Muscle layer of colon (tissue), 2 donors: ENCODE data around the gene MERTK.
"Not testable (repeated sequence)": the region's sequence is repeated elsewhere in the genome, so short reads cannot be mapped to it uniquely, and the experiment has no call there.

Experiments
- H3K27ac ChIP-seq: one replicate; pipeline ENCODE4 v1.7.0; 2013; ENCODE audit warnings: low read depth, mild to moderate bottlenecking, low read length, moderate library complexity
- H3K27me3 ChIP-seq, 2 donors: one replicate each; pipeline ENCODE4 v1.7.0; 2013; ENCODE audit warnings: low read length in 2 of 2, mild to moderate bottlenecking in 2 of 2; ENCODE audit not compliant: insufficient read depth in 2 of 2, control insufficient read depth in 1 of 2
- H3K36me3 ChIP-seq: one replicate; pipeline ENCODE4 v1.7.0; 2013; ENCODE audit warnings: mild to moderate bottlenecking, low read length; ENCODE audit not compliant: insufficient read depth
- H3K4me1 ChIP-seq: one replicate; pipeline ENCODE4 v1.7.0; 2013; ENCODE audit warnings: mild to moderate bottlenecking, low read length; ENCODE audit not compliant: insufficient read depth
- H3K4me3 ChIP-seq, 2 donors: one replicate each; pipeline ENCODE4 v1.7.0; 2013; ENCODE audit warnings: low read length in 2 of 2, low read depth in 1 of 2, mild to moderate bottlenecking in 1 of 2, moderate library complexity in 1 of 2
- H3K9ac ChIP-seq: one replicate; pipeline ENCODE4 v1.7.0; 2013; ENCODE audit warnings: low read length
- H3K9me3 ChIP-seq: one replicate; pipeline ENCODE4 v1.7.0; 2013; ENCODE audit warnings: mild to moderate bottlenecking, low read length
- donor health status: abdominal sarcoma.
- donor health status: Adenocarcinoma of cecum.

MERTK gene

DNA sequence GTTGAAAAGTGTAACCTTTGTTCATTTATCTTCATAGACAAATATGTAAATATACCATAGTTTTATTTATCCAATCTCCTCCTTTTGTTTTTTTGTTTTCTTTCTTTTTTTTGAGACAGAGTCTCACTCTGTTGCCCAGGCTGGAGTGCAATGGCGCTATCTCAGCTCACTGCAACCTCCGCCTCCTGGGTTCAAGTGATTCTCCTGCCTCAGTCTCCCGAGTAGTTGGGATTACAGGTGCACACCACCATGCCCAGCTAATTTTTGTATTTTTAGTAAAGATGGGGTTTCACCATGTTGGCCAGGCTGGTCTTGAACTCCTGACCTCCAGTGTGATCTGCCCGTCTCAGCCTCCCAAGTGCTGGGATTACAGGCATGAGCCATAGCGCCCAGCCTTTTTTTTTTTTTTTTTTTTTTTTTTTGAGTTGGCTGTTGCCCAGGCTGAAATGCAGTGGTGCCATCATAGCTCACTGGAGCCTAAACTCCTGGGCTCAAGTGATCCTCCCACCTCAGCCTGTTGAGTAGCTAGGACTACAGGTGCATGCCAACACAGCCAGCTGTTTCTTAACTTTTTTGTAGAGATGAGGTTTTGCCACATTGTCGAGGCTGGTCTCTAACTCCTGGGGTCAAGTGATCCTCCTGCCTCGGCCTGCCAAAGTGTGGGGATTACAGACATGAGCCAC, 13.0 kb downstream of the MERTK start:
- H3K4me1 ChIP-seq = peaks cover 33% of the 10 kb centered on the region
- not testable (repeated sequence) for H3K9me3 ChIP-seq, H3K27me3 ChIP-seq, H3K27ac ChIP-seq, H3K9ac ChIP-seq, H3K36me3 ChIP-seq, H3K4me3 ChIP-seq

DNA sequence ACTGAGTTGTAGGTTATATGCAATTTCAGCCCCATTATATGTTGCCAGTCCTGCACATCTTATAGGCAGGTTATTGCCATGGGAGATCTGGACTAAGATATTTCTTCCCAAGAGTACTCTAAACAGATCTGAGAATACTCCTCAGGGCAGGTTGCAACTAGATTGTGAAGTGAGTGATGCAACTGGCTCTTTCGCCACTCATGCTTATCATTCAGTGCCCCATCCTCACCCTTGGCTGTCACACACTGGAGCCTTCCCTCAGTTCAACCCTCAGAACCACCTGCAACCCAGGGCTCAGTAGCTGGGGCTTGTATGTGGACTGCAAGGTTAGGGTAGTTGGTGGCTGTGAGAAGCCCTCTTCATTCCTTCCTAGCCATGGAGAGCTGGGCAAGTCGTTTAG, 14.1 kb downstream of the MERTK start:
- Histone ChIP-seq H3K36me3 (no peaks in the 10 kb centered on the region), H3K27me3 (no peaks in the 10 kb centered on the region), H3K4me1 (peaks cover 27% of the 10 kb centered on the region), H3K27ac (no peak overlapping the region), H3K9me3 (no peaks in the 10 kb centered on the region), H3K4me3 (no peak overlapping the region), H3K9ac (no peak overlapping the region)

DNA sequence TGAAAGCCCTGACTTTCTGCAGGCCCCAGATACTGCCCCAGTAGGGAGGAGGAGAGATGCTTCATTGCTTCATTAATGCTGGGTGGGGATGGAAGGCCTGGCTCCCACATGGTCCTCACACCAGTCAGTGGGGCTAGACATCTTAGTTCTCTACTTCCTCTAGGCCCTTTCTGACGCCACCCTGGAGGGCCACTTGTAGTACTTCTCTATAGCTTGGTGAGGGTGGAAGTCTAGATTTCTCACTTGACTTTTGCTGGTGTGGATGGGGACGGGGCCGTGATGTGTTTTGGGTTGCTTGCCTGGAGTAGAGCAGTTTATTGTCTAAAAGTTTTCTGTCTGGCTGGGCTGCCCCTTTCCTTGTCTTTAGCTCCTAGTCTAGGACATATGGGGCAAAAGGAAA, 18.7 kb downstream of the MERTK start:
- H3K9me3 ChIP-seq = no peaks in the 10 kb centered on the region
- H3K27me3 ChIP-seq = no peaks in the 10 kb centered on the region
- H3K9ac ChIP-seq = no peak overlapping the region
- no peak overlapping the region for H3K4me3 ChIP-seq
- no peaks in the 10 kb centered on the region for H3K36me3 ChIP-seq
- H3K27ac ChIP-seq = no peak overlapping the region
- H3K4me1 ChIP-seq = peaks cover 4% of the 10 kb centered on the region

DNA sequence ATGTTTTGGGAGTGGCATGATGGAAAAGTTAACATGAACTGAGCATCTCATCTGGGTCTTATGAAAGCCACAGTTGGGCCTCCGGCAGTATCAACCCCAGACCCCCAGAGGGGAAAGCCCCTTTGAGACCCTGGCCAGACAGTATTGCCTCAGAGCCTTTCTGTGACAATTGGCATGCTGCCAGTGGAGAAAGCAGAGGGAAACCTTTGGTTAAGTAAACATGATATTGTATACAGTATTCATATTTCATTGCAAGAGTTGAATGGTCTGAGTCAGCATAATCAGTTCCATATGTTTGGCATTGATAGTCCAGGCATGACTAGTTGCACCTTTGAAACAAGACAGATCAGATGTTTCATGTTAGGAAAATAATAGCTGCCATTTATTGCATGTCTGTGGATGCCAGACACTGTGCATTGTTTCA, 20.0 kb downstream of the MERTK start:
- Histone ChIP-seq H3K27me3 (no peaks in the 10 kb centered on the region), H3K4me3 (no peak overlapping the region), H3K9me3 (no peaks in the 10 kb centered on the region), H3K36me3 (no peaks in the 10 kb centered on the region), H3K4me1 (peaks cover 4% of the 10 kb centered on the region), H3K9ac (no peak overlapping the region), H3K27ac (no peak overlapping the region)

DNA sequence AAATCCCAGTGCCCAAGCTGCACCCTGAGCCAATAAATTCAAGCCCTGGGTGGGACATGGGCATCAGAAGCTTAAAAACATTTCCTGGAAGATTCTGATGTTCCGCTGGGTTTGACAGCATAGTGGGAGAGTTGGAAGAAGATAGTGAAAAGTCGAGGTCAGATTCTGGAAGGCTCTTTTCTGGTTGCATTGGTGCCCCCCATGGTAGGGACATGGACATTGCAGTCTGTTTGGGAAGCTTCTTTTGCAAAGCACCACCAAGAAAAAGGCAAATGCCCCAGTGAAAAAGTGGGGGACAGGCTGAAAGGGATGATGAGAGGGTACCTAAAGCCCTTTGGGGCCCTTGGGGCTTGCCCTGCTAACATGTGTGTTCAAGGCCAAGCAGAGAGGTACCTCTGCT, 21.0 kb downstream of the MERTK start:
- no peak overlapping the region for H3K9ac ChIP-seq
- H3K27ac ChIP-seq = no peak overlapping the region
- H3K4me1 ChIP-seq = peaks cover 4% of the 10 kb centered on the region

DNA sequence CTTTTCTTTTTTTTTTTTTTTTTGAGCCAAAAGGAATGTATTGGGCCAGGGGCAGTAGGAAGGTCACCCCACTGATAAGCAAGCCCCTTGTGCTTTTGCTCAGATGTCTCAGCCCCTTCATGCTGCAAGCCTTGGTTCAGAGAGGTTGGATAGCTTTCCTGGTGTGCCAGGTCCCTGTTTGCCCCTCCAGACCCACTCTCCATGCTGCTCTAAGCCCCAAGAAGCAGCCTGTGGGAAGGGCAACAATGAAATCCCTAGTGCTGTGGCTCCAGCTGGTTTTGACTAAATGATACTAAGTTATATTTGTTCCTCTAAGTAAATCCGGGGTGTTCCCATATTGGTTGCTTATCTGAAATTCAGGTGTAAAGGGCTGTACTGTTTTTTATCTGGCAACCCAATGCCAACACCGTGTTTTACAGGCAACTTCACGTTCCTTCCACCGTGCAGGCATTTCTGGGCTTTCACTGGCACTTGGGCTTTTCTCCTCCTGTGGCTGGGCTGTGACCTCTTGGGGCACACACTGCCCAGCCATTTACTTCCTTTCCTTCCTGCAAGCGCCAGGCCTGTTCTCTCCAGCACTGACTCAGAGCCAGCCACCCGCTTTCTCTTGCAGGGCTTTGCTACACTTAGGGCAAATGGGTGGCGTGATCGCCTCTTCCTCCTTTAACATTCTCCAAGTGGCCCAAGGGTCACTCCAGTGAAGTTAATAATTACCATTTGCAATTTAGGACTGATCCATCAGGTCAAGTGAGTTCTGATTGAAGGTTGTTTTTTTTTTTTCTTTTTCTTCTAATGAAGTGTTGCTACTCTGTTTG, 21.6 kb downstream of the MERTK start:
- H3K9me3 ChIP-seq = no peaks in the 10 kb centered on the region
- peaks cover 4% of the 10 kb centered on the region for H3K4me1 ChIP-seq
- no peak overlapping the region for H3K27ac ChIP-seq
- H3K9ac ChIP-seq = no peak overlapping the region
- H3K27me3 ChIP-seq = no peaks in the 10 kb centered on the region
- no peaks in the 10 kb centered on the region for H3K36me3 ChIP-seq
- no peak overlapping the region for H3K4me3 ChIP-seq

More for the DNA sequence above, 21.0 kb downstream of the MERTK start:
- no peak overlapping the region for H3K4me3 ChIP-seq
- H3K27me3 ChIP-seq = no peaks in the 10 kb centered on the region
- H3K9me3 ChIP-seq = no peaks in the 10 kb centered on the region
- H3K36me3 ChIP-seq = no peaks in the 10 kb centered on the region

DNA sequence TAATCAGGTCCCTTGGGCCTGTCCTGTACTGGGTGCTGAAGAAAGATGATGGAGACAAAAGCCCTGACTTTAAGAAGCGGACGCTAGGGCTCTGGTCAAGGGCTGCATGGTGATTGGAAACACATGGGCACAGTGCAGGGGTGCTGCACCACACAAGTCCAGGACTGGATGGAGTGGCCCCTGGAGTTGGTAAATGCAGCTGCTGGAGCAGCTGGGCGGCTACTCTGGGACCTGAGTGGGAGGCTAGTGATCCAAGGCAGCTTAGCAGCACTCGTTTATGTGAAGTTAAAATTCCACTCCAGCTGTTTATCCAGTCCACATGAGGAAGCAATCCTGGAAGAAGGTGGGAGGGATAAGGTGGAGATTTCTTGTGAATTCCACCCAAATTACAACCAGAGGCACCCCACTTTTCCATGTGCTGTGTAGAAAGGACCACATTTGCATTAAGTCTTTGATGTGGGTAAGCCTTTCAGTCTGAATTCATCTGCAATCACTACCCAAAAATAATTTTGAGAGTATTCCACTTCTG, 24.9 kb downstream of the MERTK start:
- no peaks in the 10 kb centered on the region for H3K9me3 ChIP-seq
- H3K9ac ChIP-seq = no peak overlapping the region
- no peaks in the 10 kb centered on the region for H3K27me3 ChIP-seq
- H3K27ac ChIP-seq = no peak overlapping the region
- H3K36me3 ChIP-seq = no peaks in the 10 kb centered on the region
- no peak overlapping the region for H3K4me3 ChIP-seq
- peaks cover 4% of the 10 kb centered on the region for H3K4me1 ChIP-seq

DNA sequence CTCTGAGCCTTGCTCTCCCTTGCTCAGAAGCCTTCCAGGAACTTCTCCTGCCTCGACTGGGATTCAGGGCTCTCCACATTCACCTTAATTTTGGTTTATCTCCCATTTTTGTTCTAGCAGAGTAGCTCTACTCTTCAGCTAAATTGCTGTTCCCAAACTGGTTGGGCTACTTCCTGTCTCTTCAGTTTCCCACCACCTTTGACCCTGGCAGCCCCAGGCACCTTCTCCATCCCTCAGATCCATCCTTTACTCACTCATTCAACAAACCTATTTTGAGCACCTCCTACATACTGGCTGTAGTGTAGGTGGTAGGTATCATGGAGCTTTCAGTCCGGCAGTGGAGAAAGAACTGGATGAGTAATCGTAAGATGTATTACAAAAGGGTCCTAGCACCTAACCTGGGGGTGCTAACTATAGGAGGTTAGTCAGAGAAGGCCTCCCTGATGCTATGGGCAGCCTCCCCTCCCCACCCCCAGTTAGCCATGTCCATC, 26.3 kb downstream of the MERTK start:
- Histone ChIP-seq H3K9ac (no peak overlapping the region), H3K36me3 (no peaks in the 10 kb centered on the region)

DNA sequence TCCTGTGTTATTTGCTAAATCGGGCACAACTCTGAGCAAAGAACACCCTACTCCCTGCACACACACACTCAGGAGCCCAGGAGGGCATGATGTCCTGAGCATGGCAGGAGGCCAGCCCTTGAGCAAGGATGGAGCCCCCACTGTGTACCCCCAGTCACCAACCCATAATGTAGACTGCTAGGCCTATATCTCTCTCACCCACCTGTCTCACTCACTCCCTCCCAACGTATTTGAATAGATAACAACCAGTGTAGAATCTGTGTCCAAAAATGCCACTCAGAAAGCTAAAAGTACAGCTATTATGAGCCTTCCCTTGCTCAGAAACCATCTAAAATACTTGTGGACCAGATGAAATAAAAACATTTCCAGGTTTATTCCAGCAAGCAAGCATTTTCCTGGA, 29.3 kb downstream of the MERTK start:
- H3K36me3 ChIP-seq = peaks cover 11% of the 10 kb centered on the region
- no peak overlapping the region for H3K27ac ChIP-seq
- no peak overlapping the region for H3K4me3 ChIP-seq

More for the DNA sequence above, 26.3 kb downstream of the MERTK start:
- Histone ChIP-seq H3K27ac (no peak overlapping the region), H3K9me3 (no peaks in the 10 kb centered on the region), H3K4me3 (no peak overlapping the region), H3K4me1 (no peaks in the 10 kb centered on the region), H3K27me3 (no peaks in the 10 kb centered on the region)

DNA sequence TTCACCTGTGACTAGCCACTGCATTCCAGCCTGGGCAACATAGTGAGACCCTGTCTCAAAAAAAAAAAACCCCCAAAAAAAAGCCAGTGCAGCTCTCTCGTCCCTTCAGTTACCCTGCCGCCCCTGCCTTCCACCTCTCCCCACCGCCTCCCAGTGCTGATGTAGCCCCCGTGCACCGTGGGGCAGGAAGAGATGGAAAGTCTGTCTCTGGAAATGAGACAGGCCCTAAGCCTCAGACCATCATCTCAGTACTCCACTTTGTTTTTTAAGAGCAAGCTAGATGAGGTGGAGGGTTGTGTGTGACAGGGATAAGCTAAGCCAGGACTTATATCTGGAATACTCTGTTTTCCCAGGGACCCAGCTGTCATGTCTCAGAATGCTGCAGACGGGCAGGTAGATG, 32.0 kb downstream of the MERTK start:
- Histone ChIP-seq H3K9me3 (no peaks in the 10 kb centered on the region), H3K4me3 (no peak overlapping the region), H3K27ac (no peak overlapping the region), H3K36me3 (peaks cover 11% of the 10 kb centered on the region), H3K4me1 (no peaks in the 10 kb centered on the region), H3K27me3 (no peaks in the 10 kb centered on the region), H3K9ac (no peak overlapping the region)

More for the DNA sequence above, 29.3 kb downstream of the MERTK start:
- H3K27me3 ChIP-seq = no peaks in the 10 kb centered on the region
- H3K9me3 ChIP-seq = no peaks in the 10 kb centered on the region
- no peaks in the 10 kb centered on the region for H3K4me1 ChIP-seq
- no peak overlapping the region for H3K9ac ChIP-seq

DNA sequence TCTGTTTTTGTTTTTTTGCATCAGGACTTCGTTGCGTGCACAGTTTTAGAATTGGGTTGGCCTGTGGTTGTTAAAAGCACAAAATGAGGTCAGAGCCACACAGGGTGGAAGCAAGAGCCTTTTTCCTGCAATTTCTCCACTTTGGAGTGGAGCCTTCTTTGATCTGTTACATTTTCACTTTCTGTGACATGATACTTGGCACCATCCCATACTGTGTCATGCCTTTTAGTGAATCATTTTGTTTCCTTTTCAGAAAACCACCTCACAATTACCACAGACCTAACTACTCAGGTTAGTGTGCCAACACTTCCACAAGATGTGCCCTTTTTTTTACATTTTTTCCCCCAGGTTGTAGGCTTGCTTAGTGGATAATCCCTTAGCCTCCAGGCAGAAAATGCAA, 32.5 kb downstream of the MERTK start:
- no peak overlapping the region for H3K4me3 ChIP-seq
- H3K36me3 ChIP-seq = peaks cover 11% of the 10 kb centered on the region
- no peaks in the 10 kb centered on the region for H3K27me3 ChIP-seq
- no peaks in the 10 kb centered on the region for H3K9me3 ChIP-seq
- no peaks in the 10 kb centered on the region for H3K4me1 ChIP-seq
- no peak overlapping the region for H3K27ac ChIP-seq
- no peak overlapping the region for H3K9ac ChIP-seq
